CD4-positive, CD25-positive, alpha-beta regulatory T cell (primary cell): ENCODE measurements around the gene MCM10. TPM values are rescaled to one million over a fixed set of nuclear protein-coding genes. Genes with fewer than 3 reads are reported as not detected.
"Not testable (repeated sequence)": the region's sequence is repeated elsewhere in the genome, so short reads cannot be mapped to it uniquely, and the experiment has no call there.

Source experiments
- ATAC-seq, 2 donors: fragments of 150-1000 bp; cut with Tn5 transposase; one replicate each; pipeline ENCODE4 v1.10.0; 2021; ENCODE audit warnings: low read depth in 2 of 2, moderate number of reproducible peaks in 2 of 2, moderate library complexity in 1 of 2
- DNase-seq, 3 donors: peaks; one replicate each; pipeline versions ENCODE4 v3.0.0 to v3.0.0-alpha.2; 2012 to 2022; ENCODE audit warnings: mixed read lengths in 1 of 3
- H3K27ac ChIP-seq: one replicate; pipeline ENCODE4 v1.7.0; 2013; ENCODE audit warnings: mild to moderate bottlenecking, low read length; ENCODE audit not compliant: insufficient read depth, poor library complexity, severe bottlenecking
- H3K27me3 ChIP-seq: one replicate; pipeline ENCODE4 v1.7.0; 2013; ENCODE audit warnings: low read length; ENCODE audit not compliant: control insufficient read depth, insufficient read depth
- H3K36me3 ChIP-seq: one replicate; pipeline ENCODE4 v1.7.0; 2013; ENCODE audit warnings: mild to moderate bottlenecking, low read length, moderate library complexity; ENCODE audit not compliant: control insufficient read depth, insufficient read depth
- H3K4me1 ChIP-seq: 2 replicates; pipeline ENCODE4 v1.7.0; 2013; ENCODE audit warnings: mild to moderate bottlenecking, low read length; ENCODE audit not compliant: insufficient read depth, control insufficient read depth, poor library complexity, severe bottlenecking
- H3K4me3 ChIP-seq: one replicate; pipeline ENCODE4 v1.7.0; 2013; ENCODE audit warnings: low read depth, mild to moderate bottlenecking, low read length, moderate library complexity
- H3K9me3 ChIP-seq, 2 experiments: 1 replicate in 1 of 2; 2 replicates in 1 of 2; pipeline ENCODE4 v1.7.0; 2013; ENCODE audit warnings: low read length in 2 of 2, mild to moderate bottlenecking in 1 of 2, moderate library complexity in 1 of 2; ENCODE audit not compliant: control insufficient read depth in 2 of 2
- H3K27ac Mint-ChIP-seq, 3 donors: one replicate each; pipeline ENCODE4 v1.8.0; 2020 to 2022; ENCODE audit warnings: mild to moderate bottlenecking in 3 of 3, mixed read lengths in 3 of 3, moderate library complexity in 2 of 3
- H3K27me3 Mint-ChIP-seq: one replicate; pipeline ENCODE4 v1.8.0; 2022; ENCODE audit warnings: mild to moderate bottlenecking, mixed read lengths
- H3K36me3 Mint-ChIP-seq: one replicate; pipeline ENCODE4 v1.8.0; 2020; ENCODE audit warnings: mixed read lengths
- H3K4me1 Mint-ChIP-seq, 4 donors: one replicate each; pipeline ENCODE4 v1.8.0; 2020 to 2022; ENCODE audit warnings: mixed read lengths in 4 of 4, mild to moderate bottlenecking in 1 of 4
- H3K4me3 Mint-ChIP-seq, 4 donors: one replicate each; pipeline ENCODE4 v1.8.0; 2020 to 2022; ENCODE audit warnings: mild to moderate bottlenecking in 4 of 4, mixed read lengths in 4 of 4, moderate library complexity in 3 of 4
- H3K9me3 Mint-ChIP-seq, 7 donors: one replicate each; pipeline ENCODE4 v1.8.0; 2020 to 2022; ENCODE audit warnings: mixed read lengths in 7 of 7, mild to moderate bottlenecking in 3 of 7, moderate library complexity in 2 of 7
- polyA plus RNA-seq, 4 donors: library from polyadenylated mRNA; unstranded; fragments of 300-500 nt; fragmentation: Illumina TruSeq; gene quantifications; one replicate each; pipeline ENCODE4 v1.2.3, GENCODE V29; 2021
- total RNA-seq: library from RNA; stranded (reverse); gene quantifications from one replicate; pipeline ENCODE4 v1.2.3, GENCODE V29; 2022

The MCM10 gene
- total and polyA plus RNA-seq, 5 donors from 2014 or later, result 0.19 to 2.1 (median 0.52) TPM

GRCh38 chr10:13147161-13147560, 14.2 kb upstream of the MCM10 start:
- peaks cover 0 to 23% (median 7%) of the 10 kb centered on the region in 7 donors for H3K9me3 Mint-ChIP-seq
- Histone ChIP-seq H3K36me3 (peaks cover 12% of the 10 kb centered on the region), H3K4me3 (no peak overlapping the region), H3K9me3 (peaks cover 0 to 6% of the 10 kb centered on the region in 2 experiments), H3K27me3 (no peaks in the 10 kb centered on the region), H3K4me1 (no peaks in the 10 kb centered on the region), H3K27ac (no peak overlapping the region)
- no peaks in the 10 kb centered on the region for H3K27me3 Mint-ChIP-seq
- H3K27ac Mint-ChIP-seq, result no peak overlapping the region
- H3K4me3 Mint-ChIP-seq, result no peak overlapping the region
- peaks cover 0 to 14% (median 0%) of the 10 kb centered on the region in 4 donors for H3K4me1 Mint-ChIP-seq
- H3K36me3 Mint-ChIP-seq, result peaks cover 22% of the 10 kb centered on the region
- no peak for DNase-seq
- no peak for ATAC-seq

GRCh38 chr10:13152296-13152695, 9.1 kb upstream of the MCM10 start:
- H3K4me1 ChIP-seq, result no peaks in the 10 kb centered on the region
- H3K36me3 Mint-ChIP-seq, result peaks cover 11% of the 10 kb centered on the region
- H3K4me3 Mint-ChIP-seq, result no peak overlapping the region
- DNase-seq (no peak), ATAC-seq (no peak)
- peaks cover 0 to 4% (median 0%) of the 10 kb centered on the region in 4 donors for H3K4me1 Mint-ChIP-seq
- H3K27ac ChIP-seq, result no peak overlapping the region
- H3K27ac Mint-ChIP-seq, result no peak overlapping the region
- H3K9me3 Mint-ChIP-seq, result peaks cover 0 to 10% (median 4%) of the 10 kb centered on the region in 7 donors
- H3K9me3 ChIP-seq, result no peaks in the 10 kb centered on the region
- H3K27me3 ChIP-seq, result no peaks in the 10 kb centered on the region
- H3K4me3 ChIP-seq, result no peak overlapping the region
- no peaks in the 10 kb centered on the region for H3K27me3 Mint-ChIP-seq
- H3K36me3 ChIP-seq, result no peaks in the 10 kb centered on the region

GRCh38 chr10:13155860-13156259, 5.5 kb upstream of the MCM10 start:
- not testable (repeated sequence) for H3K9me3 ChIP-seq, DNase-seq, ATAC-seq, H3K9me3 Mint-ChIP-seq, H3K27ac ChIP-seq, H3K4me3 Mint-ChIP-seq, H3K27me3 Mint-ChIP-seq, H3K4me1 ChIP-seq, H3K4me3 ChIP-seq, H3K36me3 ChIP-seq, H3K27me3 ChIP-seq, H3K27ac Mint-ChIP-seq
- Mint-ChIP-seq H3K4me1 (peaks cover under 1 to 15% (median 6%) of the 10 kb centered on the region in 4 donors), H3K36me3 (peaks cover 10% of the 10 kb centered on the region)

GRCh38 chr10:13158401-13158800, 3.0 kb upstream of the MCM10 start:
- H3K9me3 Mint-ChIP-seq, result peaks cover 0 to 5% (median 0%) of the 10 kb centered on the region in 7 donors
- Histone ChIP-seq H3K36me3 (no peaks in the 10 kb centered on the region), H3K4me3 (peak overlapping the region; percentile 29), H3K27me3 (no peaks in the 10 kb centered on the region), H3K4me1 (peaks cover 16% of the 10 kb centered on the region), H3K27ac (no peak overlapping the region), H3K9me3 (no peaks in the 10 kb centered on the region)
- peaks cover 6% of the 10 kb centered on the region for H3K36me3 Mint-ChIP-seq
- peak overlapping the region; percentile 21 to 82 (median 69) for H3K4me3 Mint-ChIP-seq
- peaks cover 10 to 34% (median 16%) of the 10 kb centered on the region in 4 donors for H3K4me1 Mint-ChIP-seq
- DNase-seq (peak in 1 of 3 donors; percentile 11), ATAC-seq (no peak)
- H3K27ac Mint-ChIP-seq, result peak overlapping the region in 2 of 3 donors; percentile 88 to 91
- no peaks in the 10 kb centered on the region for H3K27me3 Mint-ChIP-seq

- Mint-ChIP-seq H3K27ac (peak overlapping the region in 2 of 3 donors; percentile 85 to 90), H3K9me3 (no peaks in the 10 kb centered on the region), H3K4me1 (peaks cover 11 to 40% (median 19%) of the 10 kb centered on the region in 4 donors), H3K27me3 (no peaks in the 10 kb centered on the region), H3K4me3 (peak overlapping the region; percentile 90 to 98 (median 92)), H3K36me3 (no peaks in the 10 kb centered on the region)
- ATAC-seq (no peak), DNase-seq (peak in 1 of 3 donors; percentile 53)
- peaks cover 16% of the 10 kb centered on the region for H3K4me1 ChIP-seq
- H3K27me3 ChIP-seq, result no peaks in the 10 kb centered on the region
- no peaks in the 10 kb centered on the region for H3K9me3 ChIP-seq
- H3K27ac ChIP-seq, result peak overlapping the region; percentile 65
- peak overlapping the region; percentile 76 for H3K4me3 ChIP-seq
- H3K36me3 ChIP-seq, result no peaks in the 10 kb centered on the region
Observed at GRCh38 chr10:13161857-13162271, 506 bp downstream of the MCM10 start.

GRCh38 chr10:13163859-13164258, 2.5 kb downstream of the MCM10 start:
- Mint-ChIP-seq H3K27me3 (no peaks in the 10 kb centered on the region), H3K4me3 (peak overlapping the region in 2 of 4 donors; percentile 5 to 42), H3K4me1 (peaks cover 11 to 39% (median 17%) of the 10 kb centered on the region in 4 donors), H3K27ac (peak overlapping the region in 1 of 3 donors; percentile 66), H3K36me3 (no peaks in the 10 kb centered on the region), H3K9me3 (no peaks in the 10 kb centered on the region)
- no peak overlapping the region for H3K27ac ChIP-seq
- H3K36me3 ChIP-seq, result no peaks in the 10 kb centered on the region
- no peak overlapping the region for H3K4me3 ChIP-seq
- no peaks in the 10 kb centered on the region for H3K9me3 ChIP-seq
- H3K4me1 ChIP-seq, result peaks cover 12% of the 10 kb centered on the region
- no peaks in the 10 kb centered on the region for H3K27me3 ChIP-seq
- no peak for ATAC-seq
- DNase-seq, result no peak

GRCh38 chr10:13165177-13165576, 3.8 kb downstream of the MCM10 start:
- H3K36me3 Mint-ChIP-seq, result no peaks in the 10 kb centered on the region
- no peak overlapping the region for H3K27ac ChIP-seq
- no peaks in the 10 kb centered on the region for H3K36me3 ChIP-seq
- no peaks in the 10 kb centered on the region for H3K9me3 Mint-ChIP-seq
- peak overlapping the region in 1 of 4 donors; percentile 19 for H3K4me3 Mint-ChIP-seq
- H3K4me3 ChIP-seq, result no peak overlapping the region
- peak overlapping the region in 2 of 3 donors; percentile 16 to 29 for H3K27ac Mint-ChIP-seq
- peaks cover 11 to 30% (median 17%) of the 10 kb centered on the region in 4 donors for H3K4me1 Mint-ChIP-seq
- ATAC-seq (no peak), DNase-seq (no peak)
- H3K27me3 ChIP-seq, result no peaks in the 10 kb centered on the region
- peaks cover 12% of the 10 kb centered on the region for H3K4me1 ChIP-seq
- no peaks in the 10 kb centered on the region for H3K27me3 Mint-ChIP-seq
- no peaks in the 10 kb centered on the region for H3K9me3 ChIP-seq

- no peak for ATAC-seq
- no peaks in the 10 kb centered on the region for H3K27me3 Mint-ChIP-seq
- H3K9me3 ChIP-seq, result no peaks in the 10 kb centered on the region
- H3K27ac ChIP-seq, result no peak overlapping the region
- peaks cover 0 to 10% (median 4%) of the 10 kb centered on the region in 4 donors for H3K4me1 Mint-ChIP-seq
- no peak overlapping the region for H3K4me3 Mint-ChIP-seq
- H3K36me3 Mint-ChIP-seq, result no peaks in the 10 kb centered on the region
- H3K27ac Mint-ChIP-seq, result no peak overlapping the region
- no peak overlapping the region for H3K4me3 ChIP-seq
- H3K36me3 ChIP-seq, result no peaks in the 10 kb centered on the region
- no peaks in the 10 kb centered on the region for H3K27me3 ChIP-seq
- H3K4me1 ChIP-seq, result no peaks in the 10 kb centered on the region
- no peaks in the 10 kb centered on the region for H3K9me3 Mint-ChIP-seq
- no peak for DNase-seq
Observed at GRCh38 chr10:13167568-13167967, 6.2 kb downstream of the MCM10 start.
